HG03469 (cell line): ENCODE measurements around the gene SCAMP3.
"Not testable (repeated sequence)": the region's sequence is repeated elsewhere in the genome, so short reads cannot be mapped to it uniquely, and the experiment has no call there.

Experiments
- ATAC-seq: cut with Tn5 transposase; IDR thresholded peaks from one replicate; pipeline ENCODE4 v1.9.1; 2021; ENCODE audit warnings: mild to moderate bottlenecking, moderate library complexity, moderate number of reproducible peaks; ENCODE audit not compliant: unreplicated experiment

The SCAMP3 gene

GRCh38 chr1:155232001-155232978 lies 29.9 kb downstream of the SCAMP3 start:
- ATAC-seq: not testable (repeated sequence)

GRCh38 chr1:155231302-155231701 lies 30.9 kb downstream of the SCAMP3 start:
- ATAC-seq: not testable (repeated sequence)

GRCh38 chr1:155228096-155228427 lies 34.1 kb downstream of the SCAMP3 start:
- ATAC-seq: no peak

GRCh38 chr1:155227261-155228095 lies 34.7 kb downstream of the SCAMP3 start:
- peak; percentile 73 for ATAC-seq

- no peak for ATAC-seq
These were observed 35.3 kb downstream of the SCAMP3 start for GRCh38 chr1:155226910-155227260.

- ATAC-seq: no peak
These were observed 35.8 kb downstream of the SCAMP3 start for GRCh38 chr1:155226188-155226909.

GRCh38 chr1:155225404-155225759 lies 36.8 kb downstream of the SCAMP3 start:
- ATAC-seq: not testable (repeated sequence)

- ATAC-seq: no peak
These were observed 39.1 kb downstream of the SCAMP3 start for GRCh38 chr1:155223047-155223446.

- ATAC-seq: not testable (repeated sequence)
These were observed 41.8 kb downstream of the SCAMP3 start for GRCh38 chr1:155220211-155220965.

GRCh38 chr1:155219592-155220031 lies 42.5 kb downstream of the SCAMP3 start:
- no peak for ATAC-seq

- no peak for ATAC-seq
These were observed 43.1 kb downstream of the SCAMP3 start for GRCh38 chr1:155218854-155219591.

GRCh38 chr1:155214702-155215101 lies 47.5 kb downstream of the SCAMP3 start:
- not testable (repeated sequence) for ATAC-seq

GRCh38 chr1:155212051-155212440 lies 50.1 kb downstream of the SCAMP3 start:
- not testable (repeated sequence) for ATAC-seq

- ATAC-seq: not testable (repeated sequence)
These were observed 50.6 kb downstream of the SCAMP3 start for GRCh38 chr1:155211381-155212050.

- ATAC-seq: no peak
These were observed 51.7 kb downstream of the SCAMP3 start for GRCh38 chr1:155210314-155211104.

GRCh38 chr1:155209312-155209721 lies 52.8 kb downstream of the SCAMP3 start:
- ATAC-seq: no peak

- no peak for ATAC-seq
These were observed 53.4 kb downstream of the SCAMP3 start, which contains the start of gene MTX1 for GRCh38 chr1:155208541-155209311. MTX1 (plus strand) TSS chr1:155208695; CDS start chr1:155208805, 110 bp downstream.
